GM21390 (cell line): ENCODE measurements around the gene TMC5.
"Not testable (repeated sequence)": the region's sequence is repeated elsewhere in the genome, so short reads cannot be mapped to it uniquely, and the experiment has no call there.

Experiments
- ATAC-seq: cut with Tn5 transposase; IDR thresholded peaks from one replicate; pipeline ENCODE4 v1.9.1; 2021; ENCODE audit not compliant: unreplicated experiment

The TMC5 gene

DNA sequence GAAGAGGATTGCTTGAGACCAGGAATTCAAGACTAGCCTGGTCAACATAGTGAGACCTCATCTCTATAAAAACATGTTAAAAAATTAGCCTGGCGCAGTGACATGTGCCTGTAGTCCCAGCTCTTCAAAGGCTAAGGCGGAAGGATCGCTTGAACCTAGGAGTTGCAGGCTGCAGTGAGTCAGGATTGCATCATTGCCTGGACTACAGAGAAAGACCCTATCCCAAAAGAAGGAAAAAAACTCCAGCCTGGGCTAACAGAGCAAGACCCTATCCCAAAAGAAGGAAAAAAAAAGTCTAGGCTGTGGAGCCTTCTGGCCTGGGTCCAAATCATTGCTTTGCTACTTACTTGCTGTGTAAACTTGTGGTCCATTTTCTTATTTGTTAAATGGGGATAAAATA is 111.0 kb downstream of the TMC5 start:
- ATAC-seq, result no peak

DNA sequence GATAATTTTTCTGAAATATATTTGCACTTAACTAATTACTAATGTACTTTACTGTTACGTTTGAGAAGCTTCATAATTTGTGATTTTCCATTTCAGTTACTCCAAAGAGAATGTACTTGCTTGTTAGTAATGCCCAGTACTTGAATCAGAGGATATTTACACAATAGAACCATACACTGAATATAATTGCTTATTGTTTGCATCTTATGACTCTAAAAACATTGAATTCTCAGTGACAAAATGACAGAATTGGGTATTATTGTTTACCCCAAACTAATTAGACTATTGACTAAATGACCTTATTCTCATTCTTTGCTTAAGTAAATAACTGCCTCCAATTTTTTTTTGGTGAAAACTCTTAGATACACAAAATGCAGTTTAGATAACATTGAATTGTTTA is 114.9 kb downstream of the TMC5 start:
- ATAC-seq, result no peak

DNA sequence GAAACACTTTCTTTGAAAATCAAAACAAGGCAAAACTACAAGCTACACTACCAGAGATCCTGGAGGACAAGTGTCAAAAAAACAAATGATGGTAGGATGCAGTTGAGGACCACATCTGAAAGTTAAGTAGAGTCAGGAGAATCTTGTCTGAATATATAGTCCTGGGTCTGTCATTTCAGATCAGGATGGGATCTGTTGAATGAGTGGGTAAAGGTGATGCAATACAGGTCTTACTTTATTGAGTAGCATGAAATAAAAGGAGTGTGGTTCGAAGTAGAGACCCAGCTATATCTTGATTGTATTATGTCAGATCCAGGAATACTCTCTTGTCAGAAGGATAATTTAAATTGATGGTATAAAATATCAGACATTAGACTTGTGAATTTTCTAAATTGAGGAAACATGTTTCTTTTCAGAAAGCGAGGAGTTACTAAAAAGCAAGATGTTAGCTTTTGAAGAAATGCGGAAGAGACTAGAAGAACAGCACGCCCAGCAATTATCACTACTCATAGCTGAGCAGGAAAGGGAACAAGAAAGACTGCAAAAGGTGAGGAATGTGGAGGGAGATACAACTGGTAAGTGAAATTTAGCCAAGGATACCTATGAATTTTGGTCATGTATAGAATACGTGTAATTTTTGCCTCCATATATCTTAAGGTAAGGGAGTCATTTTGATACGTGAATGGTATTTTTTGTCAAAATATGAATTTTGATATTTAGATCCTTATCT is 122.7 kb downstream of the TMC5 start:
- ATAC-seq, result no peak

DNA sequence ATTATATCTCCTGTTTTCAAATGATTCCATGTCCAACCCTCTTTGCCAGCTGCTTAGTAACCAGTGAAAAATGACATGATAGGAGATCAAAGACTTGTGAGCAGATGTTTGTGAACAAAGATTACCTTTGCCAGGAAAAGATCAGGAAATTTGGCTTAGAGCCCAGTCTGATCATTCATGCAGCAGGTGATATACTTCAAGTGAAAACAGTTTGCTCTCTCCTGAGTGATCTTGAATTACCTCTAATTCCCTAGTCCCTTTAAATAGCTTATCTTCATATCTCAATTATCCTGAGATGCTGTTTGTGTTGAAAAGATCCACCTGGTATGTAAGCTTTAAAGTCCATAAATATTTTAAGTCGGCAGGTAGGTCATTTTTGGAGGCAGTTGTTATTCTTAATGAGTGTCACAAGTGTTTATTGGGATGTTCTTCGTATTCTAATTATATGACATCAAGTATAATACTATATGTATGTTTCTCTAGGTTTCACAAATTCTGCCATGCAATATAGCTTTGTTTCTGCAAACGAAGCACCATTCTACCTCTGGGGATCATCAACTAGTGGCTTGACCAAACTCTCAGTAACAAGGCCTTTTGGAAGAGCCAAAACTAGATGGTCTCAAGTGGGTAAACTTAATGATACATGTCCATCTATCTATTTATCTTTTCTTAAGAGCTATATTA is 124.6 kb downstream of the TMC5 start:
- no peak for ATAC-seq

DNA sequence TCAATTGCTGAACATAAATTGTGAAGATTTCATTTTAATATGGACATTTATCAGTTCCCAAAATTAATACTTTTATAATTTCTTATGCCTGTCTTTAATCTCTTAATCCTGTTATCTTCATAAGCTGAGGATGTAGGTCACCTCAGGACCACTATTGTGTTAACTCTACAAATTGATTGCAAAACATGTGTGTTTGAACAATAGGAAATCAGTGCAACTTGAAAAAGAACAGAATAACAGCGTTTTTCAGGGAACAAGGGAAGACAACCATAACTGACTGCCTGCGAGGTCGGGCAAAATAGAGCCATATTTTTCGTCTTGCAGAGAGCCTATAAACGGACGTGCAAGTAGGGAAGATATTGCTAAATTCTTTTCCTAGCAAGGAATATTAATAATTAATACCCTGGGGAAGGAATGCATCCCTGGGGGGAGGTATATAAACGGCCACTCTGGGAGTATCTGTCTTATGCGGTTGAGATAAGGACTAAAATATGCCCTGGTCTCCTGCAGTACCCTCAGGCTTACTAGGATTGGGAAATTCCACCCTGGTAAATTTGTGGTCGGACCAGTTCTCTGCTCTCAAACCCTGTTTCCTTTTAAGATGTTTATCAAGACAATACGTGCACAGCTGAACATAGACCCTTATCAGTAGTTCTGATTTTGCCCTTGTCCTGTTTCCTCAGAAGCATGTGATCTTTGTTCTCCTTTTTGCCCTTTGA is 125.8 kb downstream of the TMC5 start:
- ATAC-seq, result not testable (repeated sequence)

DNA sequence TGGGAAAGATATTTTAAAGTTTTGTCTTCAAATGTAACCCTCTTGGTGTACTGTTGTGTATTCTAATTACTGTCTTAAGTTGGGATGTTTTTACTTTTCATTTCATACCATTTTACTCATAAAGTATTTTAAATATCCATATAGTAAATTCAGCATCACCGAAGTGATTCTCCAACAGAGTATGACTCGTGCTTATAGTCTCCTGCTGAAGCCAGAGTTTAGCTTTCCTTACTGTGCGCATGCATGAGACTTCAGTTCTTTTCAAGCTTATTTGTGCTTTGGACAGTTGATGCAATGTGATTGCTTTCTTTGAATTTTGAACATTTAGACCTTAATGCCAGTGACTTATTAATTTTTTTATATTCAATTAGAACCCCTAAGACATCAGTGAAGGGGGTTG is 130.5 kb downstream of the TMC5 start:
- no peak for ATAC-seq
